Transverse colon (tissue), 3 donors: Measurements from ENCODE around the gene DVL1.

Experiments
- CTCF ChIP-seq, 5 experiments: fragments of 200-600 bp in 3 of 5; fragments of 450-650 bp in 2 of 5; sonication (generic) in 3 of 5; IDR thresholded peaks; 1 replicate in 2 of 5; 2 replicates in 3 of 5; pipeline ENCODE4 v1.5.1; 2016 to 2017; ENCODE audit warnings: antibody characterized with exemption in 5 of 5, inconsistent platforms in 3 of 5, mild to moderate bottlenecking in 2 of 5, moderate library complexity in 1 of 5
- EP300 ChIP-seq: sonication (generic); formaldehyde crosslinking; IDR thresholded peaks from one replicate; pipeline ENCODE4 v1.6.1; 2017; ENCODE audit warnings: antibody characterized with exemption, low read depth
- POLR2A ChIP-seq: fragments of 450-650 bp; IDR thresholded peaks from one replicate; pipeline ENCODE4 v1.6.1; 2016; ENCODE audit warnings: antibody characterized with exemption, mild to moderate bottlenecking, moderate library complexity

- no peak for TF ChIP-seq POLR2A
- TF ChIP-seq CTCF (IDR thresholded peaks at IDR 0.05) = no peak
- no peak for TF ChIP-seq EP300
Observed at GRCh38 chr1:1334835-1335234, 14.4 kb downstream of the DVL1 start.
